Measurements from ENCODE around the gene SIRT6. TPM values are rescaled to one million over a fixed set of nuclear protein-coding genes. Genes with fewer than 3 reads are reported as not detected.

Gene SIRT6
- total and polyA plus RNA-seq, 9 of the 15 experiments (the other 6 are each of a cell fraction or from before 2014, with no cell fraction given), result 1.4 to 41.1 (median 10.2) TPM

- TF ChIP-seq THAP7 (CRISPR knock-in tag; IDR thresholded peaks at IDR 0.05) (0 out of 2 replicates have a peak, but pooled peaks have one; percentile 11), FIP1L1 (IDR thresholded peaks at IDR 0.05; ENCODE audit: low read depth, low read length, poor library complexity, severe bottlenecking) (peak; percentile 81), ETV5 (CRISPR knock-in tag; IDR thresholded peaks at IDR 0.05; ENCODE audit: low read depth) (peak; percentile 98), ZNF282 (CRISPR knock-in tag; IDR thresholded peaks at IDR 0.05) (no peak), ZC3H8 (IDR thresholded peaks at IDR 0.05) (no peak), BACH1 (tag; IDR thresholded peaks at IDR 0.05) (no peak), NCOR1 (IDR thresholded peaks at IDR 0.05) (no peak; the same call in 1 of the 2 replicates), SREBF1 (IDR thresholded peaks at IDR 0.05; ENCODE audit: borderline replicate concordance, low read depth, low read length) (no peak), CBX1 (IDR thresholded peaks at IDR 0.05; ENCODE audit: low read depth) (0 out of 2 replicates have a peak, but pooled peaks have one; percentile 44), FOSL1 (tag; conservative IDR thresholded peaks at IDR 0.05) (0 out of 2 replicates have a peak, but pooled peaks have one; percentile 14), SNIP1 (IDR thresholded peaks at IDR 0.05; ENCODE audit: low read depth) (no peak), TAF9B (IDR thresholded peaks at IDR 0.05; ENCODE audit: partially characterized antibody) (no peak), TAF7 (tag; IDR thresholded peaks at IDR 0.05) (no peak), ZSCAN32 (CRISPR knock-in tag; IDR thresholded peaks at IDR 0.05) (no peak), ZNF324 (CRISPR knock-in tag; IDR thresholded peaks at IDR 0.05) (no peak), MYNN (IDR thresholded peaks at IDR 0.05) (peak; percentile 52; the same call in 1 of the 2 replicates), MYNN (CRISPR knock-in tag; IDR thresholded peaks at IDR 0.05) (no peak), HNRNPLL (IDR thresholded peaks at IDR 0.05; ENCODE audit: low read depth, low read length, poor library complexity, severe bottlenecking) (peak; percentile 48), SMARCA5 (IDR thresholded peaks at IDR 0.05) (no peak), ZFX (CRISPR knock-in tag; IDR thresholded peaks at IDR 0.05) (peak; percentile 64), E4F1 (CRISPR knock-in tag; IDR thresholded peaks at IDR 0.05; ENCODE audit: borderline replicate concordance) (no peak), YY1 (IDR thresholded peaks at IDR 0.05; ENCODE audit: borderline replicate concordance in 1 of 3, control insufficient read depth in 1 of 3, extremely low read depth in 1 of 3, insufficient read depth in 3 of 3, insufficient read length in 1 of 3, insufficient replicate concordance in 2 of 3, low read depth in 1 of 3, low read length in 2 of 3) (peak in 2 of 3 experiments; percentile 78 to 87), ATF1 (CRISPR knock-in tag; IDR thresholded peaks at IDR 0.05) (0 out of 2 replicates have a peak, but pooled peaks have one; percentile 32), ATF1 (tag; IDR thresholded peaks at IDR 0.05) (peak; percentile 89), SIRT6 (IDR thresholded peaks at IDR 0.05; ENCODE audit: low read depth, low read length) (no peak), HBP1 (CRISPR knock-in tag; IDR thresholded peaks at IDR 0.05) (no peak)
These were observed at the start of gene SIRT6, which contains the start of gene ANKRD24 (continued) for GRCh38 chr19:4182084-4182810.

All from K562 (cell line).